ENCODE data around the gene OR2M4.
"Not testable (repeated sequence)": the region's sequence is repeated elsewhere in the genome, so short reads cannot be mapped to it uniquely, and the experiment has no call there.

Gene OR2M4

DNA sequence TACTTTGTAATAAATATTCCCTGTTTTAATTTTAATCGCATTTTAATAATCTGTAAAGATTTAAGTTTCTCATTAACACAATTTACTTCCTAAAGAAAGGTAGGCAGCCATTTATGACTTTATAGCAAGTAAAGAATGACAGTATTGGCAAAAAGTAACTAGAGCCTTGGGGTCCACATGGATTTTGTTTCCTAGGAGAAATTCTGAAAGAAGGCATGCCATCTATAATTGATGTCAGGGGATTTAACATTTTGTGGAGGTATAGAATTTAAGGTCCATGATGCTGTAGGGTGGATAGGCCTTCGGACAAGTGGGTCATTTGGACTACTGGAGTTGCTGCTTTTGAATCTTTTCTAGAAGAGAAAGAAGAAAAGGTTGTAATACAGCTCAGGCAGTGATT is at the start of gene OR2M4:
Gene OR2M4, plus strand, starts transcription at position 301 of the 400 bp plus-strand sequence. CDS start 7,512 bp downstream, outside the sequence.
- DNase-seq = no peak

- DNase-seq = no peak
These were observed 47.2 kb upstream of the OR2M4 start for GRCh38 chr1:248183996-248184395.

DNA sequence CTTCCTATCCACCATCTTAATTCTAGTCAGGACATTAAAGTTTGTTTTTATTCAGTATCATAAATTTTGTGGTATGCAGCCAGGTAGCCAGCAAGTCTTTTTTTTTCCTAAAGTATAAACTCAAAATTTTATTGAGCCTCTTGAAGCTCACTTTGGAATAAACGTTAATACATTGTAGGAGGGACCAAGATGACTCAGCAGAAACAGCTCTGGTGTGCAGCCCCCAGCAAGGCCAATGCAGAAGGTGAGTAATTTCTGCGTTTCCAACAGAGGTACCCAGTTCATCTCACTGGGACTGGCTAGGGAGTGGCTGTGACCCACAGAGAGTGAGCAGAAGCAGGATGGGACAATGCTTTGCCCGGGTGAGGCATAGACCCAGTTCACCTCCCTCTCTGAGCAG is 43.9 kb upstream of the OR2M4 start:
- DNase-seq = no peak

DNA sequence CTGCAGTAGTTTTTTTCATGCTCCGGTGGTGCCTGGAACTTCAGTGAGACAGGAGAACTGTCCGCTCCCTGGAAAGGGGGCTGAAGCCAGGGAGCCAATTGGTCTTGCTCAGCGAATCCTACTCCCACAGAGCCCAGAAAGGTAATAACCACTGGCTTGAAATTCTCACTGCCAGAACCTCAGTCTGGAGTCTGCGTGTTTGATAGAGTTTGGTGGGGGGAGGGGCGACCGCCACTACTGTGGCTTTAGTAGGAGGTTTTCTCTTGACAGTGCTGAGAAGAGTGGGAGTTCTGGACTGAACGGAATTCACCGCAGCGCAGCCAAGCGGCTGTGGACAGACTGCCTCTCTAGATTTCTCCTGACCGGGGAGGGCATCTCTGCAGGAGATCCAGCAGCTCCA is 42.2 kb upstream of the OR2M4 start:
- DNase-seq = no peak

GRCh38 chr1:248194117-248194516 is 37.1 kb upstream of the OR2M4 start:
- no peak for DNase-seq

DNA sequence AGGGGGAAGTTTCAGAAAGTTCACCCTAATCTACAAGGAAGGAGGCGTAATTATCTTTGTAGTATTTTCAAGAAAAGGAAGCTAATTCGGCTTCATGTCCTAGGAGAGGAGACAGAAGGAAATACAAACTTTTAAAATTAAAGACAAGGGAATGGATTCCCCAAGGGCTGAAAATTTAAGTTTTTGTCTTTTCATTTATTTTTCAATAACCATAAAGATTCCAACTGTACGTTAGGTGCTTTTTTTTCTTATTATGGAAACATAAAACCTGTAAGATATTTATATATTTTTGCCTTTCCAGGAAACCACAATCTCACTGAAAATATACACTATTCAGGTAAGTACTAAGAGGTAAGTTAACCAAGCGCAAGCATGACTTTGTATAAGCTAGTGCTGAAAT is 34.3 kb upstream of the OR2M4 start, which contains the start of gene OR2M3:
Gene OR2M3, plus strand, starts transcription at position 301 of the 400 bp plus-strand sequence. CDS start 5,803 bp downstream, outside the sequence.
- no peak for DNase-seq

- no peak for DNase-seq
These were observed 15.3 kb upstream of the OR2M4 start for GRCh38 chr1:248215880-248216279.

DNA sequence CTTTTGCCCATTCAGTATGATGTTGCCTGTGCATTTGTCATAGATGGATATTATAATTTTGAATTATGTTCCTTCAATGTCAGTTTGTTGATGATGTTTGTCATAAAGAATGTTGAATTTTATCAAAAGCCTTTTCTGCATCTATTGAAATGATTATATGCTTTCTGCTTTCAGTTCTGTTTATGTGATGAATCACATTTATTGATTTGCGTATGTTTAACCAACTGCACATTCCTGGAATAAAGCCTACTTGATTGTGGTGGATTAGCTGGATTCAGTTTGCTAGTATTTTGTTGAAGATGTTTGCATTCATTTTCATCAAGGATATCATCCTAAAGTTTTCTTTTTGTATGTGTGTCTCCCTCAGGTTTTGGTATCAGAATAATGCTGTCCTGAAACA is 5.7 kb upstream of the OR2M4 start:
- DNase-seq = no peak

DNA sequence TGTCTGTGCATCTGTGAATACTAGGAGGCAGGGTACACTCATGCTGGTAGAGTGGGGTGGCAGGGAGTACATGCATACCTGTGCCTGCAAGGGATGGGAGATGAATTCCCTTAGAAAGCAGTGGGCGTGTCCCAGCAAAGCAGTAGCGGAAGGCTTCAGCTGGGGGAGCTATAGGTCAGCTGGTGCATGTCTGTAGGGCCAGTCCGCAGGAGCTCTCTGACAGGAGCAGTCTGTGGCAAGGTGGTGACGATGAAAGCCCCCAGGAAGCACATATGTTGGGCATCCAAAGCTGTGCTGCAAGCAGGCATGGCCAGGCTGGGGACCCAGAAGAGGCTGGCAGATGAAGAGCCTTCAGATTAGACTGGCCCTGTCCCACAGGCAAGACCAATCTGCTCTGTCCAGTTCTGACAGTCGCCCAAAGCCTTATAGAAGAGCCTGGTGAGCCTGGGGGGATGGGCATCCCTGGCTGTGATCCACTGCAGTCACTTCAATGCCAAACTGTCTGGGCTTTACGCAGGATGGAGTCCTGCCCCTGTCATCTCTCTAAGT is 1.8 kb upstream of the OR2M4 start:
- DNase-seq = no peak

- DNase-seq = no peak
These were observed 8.3 kb downstream of the OR2M4 start for GRCh38 chr1:248239478-248239877.

DNA sequence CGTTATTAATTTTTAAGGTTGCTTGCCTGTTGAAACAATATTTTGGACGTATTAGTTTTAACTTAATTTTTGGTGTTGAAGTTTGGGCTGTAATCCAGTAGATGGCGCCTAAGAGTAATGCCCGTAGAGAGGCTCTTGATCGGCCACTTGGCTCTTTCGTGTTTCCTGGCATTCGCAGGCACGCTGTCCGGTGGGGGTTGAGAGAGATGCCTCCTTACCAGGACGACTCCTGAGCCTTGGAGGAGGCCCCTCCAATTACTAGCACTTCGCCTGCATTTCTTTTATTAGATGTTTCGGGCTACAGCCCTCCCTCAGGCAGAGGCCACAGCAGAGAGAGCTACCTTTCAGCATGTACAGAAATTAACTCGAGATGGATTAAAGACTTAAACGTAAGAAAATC is 12.0 kb downstream of the OR2M4 start:
- no peak for DNase-seq

DNA sequence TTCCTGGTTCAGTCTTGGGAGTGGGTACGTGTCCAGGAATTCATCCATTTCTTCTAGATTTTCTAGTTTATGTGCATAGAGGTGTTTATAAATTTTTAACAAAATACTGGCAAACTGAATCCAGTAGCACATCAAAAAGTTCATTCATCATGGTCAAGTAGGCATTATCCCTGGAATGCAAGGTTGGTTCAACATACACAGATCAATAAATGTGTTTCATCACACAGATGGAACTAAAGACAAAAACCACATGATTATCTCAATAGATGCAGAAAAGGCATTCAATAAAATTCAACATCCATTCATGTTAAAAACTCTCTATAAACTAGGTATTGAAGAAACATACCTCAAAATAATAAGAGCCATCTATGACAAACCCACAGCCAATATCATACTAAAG is 28.1 kb downstream of the OR2M4 start:
- not testable (repeated sequence) for DNase-seq

GRCh38 chr1:248268178-248268577 is 37.0 kb downstream of the OR2M4 start:
- DNase-seq = no peak

DNA sequence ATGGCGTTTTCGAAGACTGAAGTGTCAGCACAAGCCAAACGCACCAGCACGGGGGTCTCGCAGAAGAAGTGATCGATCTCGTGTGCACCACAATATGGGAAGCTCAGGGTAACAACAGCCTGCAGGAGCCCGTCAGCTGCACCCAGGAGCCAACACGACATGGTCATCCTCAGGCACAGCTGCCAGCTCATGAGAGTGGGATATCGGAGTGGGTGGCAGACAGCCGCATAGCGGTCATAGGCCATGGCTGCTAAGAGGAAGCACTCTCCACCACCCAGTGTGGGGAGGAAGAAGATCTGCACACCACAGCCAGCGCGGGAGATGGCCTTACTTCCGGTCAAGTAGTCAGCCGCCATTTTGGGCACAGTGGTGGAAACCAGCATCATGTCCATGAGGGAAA is 42.0 kb downstream of the OR2M4 start:
- DNase-seq = not testable (repeated sequence)

GRCh38 chr1:248277876-248278275 is 46.7 kb downstream of the OR2M4 start, which contains the start of gene OR2T33:
Gene OR2T33 (minus strand): TSS chr1:248277976. CDS start chr1:248273814, 4,162 bp downstream.
- no peak for DNase-seq

DNA sequence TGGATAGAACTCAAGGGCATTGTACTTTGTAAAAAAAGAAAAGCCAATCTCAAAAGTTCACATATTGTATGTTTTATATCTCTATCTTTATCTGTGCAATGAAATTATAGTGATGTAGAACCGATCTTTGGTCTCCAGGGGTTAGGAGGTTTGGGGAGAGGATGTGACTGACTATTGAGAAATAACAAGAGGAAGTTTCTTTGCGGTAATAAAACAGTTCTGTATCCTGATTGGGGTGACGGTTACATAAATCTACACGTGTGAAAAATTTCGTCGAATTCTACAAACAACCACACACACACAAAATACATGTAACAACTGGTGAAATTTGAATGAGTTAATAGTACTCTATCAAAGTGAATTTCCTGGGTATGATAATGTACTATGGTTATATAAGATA is 57.2 kb downstream of the OR2M4 start:
- no peak for DNase-seq

All from activated effector memory CD4-positive, alpha-beta T cell treated with Interleukin-2 at 50 U/mL for 16 hours (primary cell).